Vagina (tissue), 2 donors: Measurements from ENCODE around the gene MAB21L4. TPM values are rescaled to one million over a fixed set of nuclear protein-coding genes. Genes with fewer than 3 reads are reported as not detected.

Experiments used
- DNase-seq, 2 donors: peaks; one replicate each; pipeline ENCODE4 v3.0.0-alpha.2; 2017; ENCODE audit errors: extremely low spot score in 2 of 2
- H3K27ac ChIP-seq: fragments of 200-600 bp; sonication (generic); one replicate; pipeline ENCODE4 v1.5.1; 2019
- H3K27me3 ChIP-seq: fragments of 200-600 bp; sonication (generic); one replicate; pipeline ENCODE4 v1.5.1; 2019
- H3K36me3 ChIP-seq, 2 donors: fragments of 200-600 bp; sonication (generic); one replicate each; pipeline ENCODE4 v1.5.1; 2017 to 2019
- H3K4me1 ChIP-seq: fragments of 200-600 bp; sonication (generic); one replicate; pipeline ENCODE4 v1.5.1; 2019
- H3K4me3 ChIP-seq, 2 donors: fragments of 200-600 bp; sonication (generic); 1 replicate in 1 of 2; 2 replicates in 1 of 2; pipeline ENCODE4 v1.5.1; 2016 to 2019
- H3K9me3 ChIP-seq: fragments of 200-600 bp; sonication (generic); one replicate; pipeline ENCODE4 v1.5.1; 2019
- CTCF ChIP-seq, 3 experiments: fragments of 450-650 bp in 2 of 3; fragments of 200-600 bp in 1 of 3; sonication (generic) in 1 of 3; IDR thresholded peaks; one replicate each; pipeline ENCODE4 v1.5.1; 2017 to 2019; ENCODE audit warnings: antibody characterized with exemption in 3 of 3, mild to moderate bottlenecking in 2 of 3, moderate library complexity in 2 of 3
- POLR2A ChIP-seq, 2 donors: fragments of 450-650 bp; IDR thresholded peaks; one replicate each; pipeline ENCODE4 v1.6.1; 2017; ENCODE audit warnings: antibody characterized with exemption in 2 of 2, mild to moderate bottlenecking in 2 of 2, moderate library complexity in 2 of 2
- POLR2AphosphoS5 ChIP-seq, 2 donors: sonication (generic); formaldehyde crosslinking; IDR thresholded peaks; one replicate each; pipeline ENCODE4 v1.9.0; 2017; ENCODE audit warnings: antibody characterized with exemption in 2 of 2, mild to moderate bottlenecking in 2 of 2, low read depth in 1 of 2; ENCODE audit not compliant: insufficient read depth in 1 of 2
- intact Hi-C: fragments of 100-400 bp; cut with DNase I; formaldehyde crosslinking; loops from one replicate; pipeline ENCODE4 v1.15.1; 2023
- total RNA-seq: library from RNA; depleted of rRNA; stranded (reverse); fragments of >200 nt; gene quantifications from one replicate; pipeline ENCODE4 v1.2.3, GENCODE V29; 2016

The MAB21L4 gene
- total RNA-seq, 1 donor from 2014 or later: 21.1 TPM

- no peaks in the 10 kb centered on the region for H3K27me3 ChIP-seq
- H3K27ac ChIP-seq: no peak overlapping the region
- no peak overlapping the region for H3K4me3 ChIP-seq
- TF ChIP-seq POLR2AphosphoS5 (IDR thresholded peaks at IDR 0.05; ENCODE audit: insufficient read depth in 1 of 2, low read depth in 1 of 2): no peak
- TF ChIP-seq CTCF (IDR thresholded peaks at IDR 0.05): no peak
- no peak for TF ChIP-seq POLR2A (IDR thresholded peaks at IDR 0.05)
- no peaks in the 10 kb centered on the region for H3K9me3 ChIP-seq
- no peaks in the 10 kb centered on the region for H3K4me1 ChIP-seq
- DNase-seq: peak in 1 of 2 donors; percentile 72
- intact Hi-C loops: no loop called here
- H3K36me3 ChIP-seq: no peaks in the 10 kb centered on the region
Measured at GRCh38 chr2:240928476-240929363, 32.8 kb upstream of the MAB21L4 start.

GRCh38 chr2:240927390-240927781 lies 31.4 kb upstream of the MAB21L4 start:
- intact Hi-C loops: no loop called here
- Histone ChIP-seq H3K4me1 (no peaks in the 10 kb centered on the region), H3K27ac (no peak overlapping the region), H3K27me3 (no peaks in the 10 kb centered on the region), H3K4me3 (no peak overlapping the region), H3K36me3 (no peaks in the 10 kb centered on the region), H3K9me3 (no peaks in the 10 kb centered on the region)
- TF ChIP-seq POLR2A (IDR thresholded peaks at IDR 0.05) (no peak), POLR2AphosphoS5 (IDR thresholded peaks at IDR 0.05; ENCODE audit: insufficient read depth in 1 of 2, low read depth in 1 of 2) (no peak), CTCF (IDR thresholded peaks at IDR 0.05) (no peak)
- DNase-seq: no peak

GRCh38 chr2:240926516-240927389 lies 30.8 kb upstream of the MAB21L4 start:
- Histone ChIP-seq H3K9me3 (no peaks in the 10 kb centered on the region), H3K4me3 (no peak overlapping the region), H3K4me1 (peaks cover 3% of the 10 kb centered on the region), H3K27me3 (no peaks in the 10 kb centered on the region), H3K36me3 (no peaks in the 10 kb centered on the region), H3K27ac (no peak overlapping the region)
- no peak for TF ChIP-seq POLR2A (IDR thresholded peaks at IDR 0.05)
- DNase-seq: peak in 1 of 2 donors; percentile 77
- intact Hi-C loops: no loop called here

GRCh38 chr2:240925568-240926515 lies 29.9 kb upstream of the MAB21L4 start:
- intact Hi-C loops: no loop called here

More at GRCh38 chr2:240925568-240926515, 29.9 kb upstream of the MAB21L4 start:
- Histone ChIP-seq H3K27ac (no peak overlapping the region), H3K9me3 (no peaks in the 10 kb centered on the region), H3K4me3 (no peak overlapping the region), H3K36me3 (no peaks in the 10 kb centered on the region), H3K27me3 (no peaks in the 10 kb centered on the region), H3K4me1 (peaks cover 12% of the 10 kb centered on the region)
- TF ChIP-seq POLR2A (IDR thresholded peaks at IDR 0.05): no peak
- TF ChIP-seq POLR2AphosphoS5 (IDR thresholded peaks at IDR 0.05; ENCODE audit: insufficient read depth in 1 of 2, low read depth in 1 of 2): no peak
- TF ChIP-seq CTCF (IDR thresholded peaks at IDR 0.05): no peak
- DNase-seq: peak in 1 of 2 donors; percentile 82
